DMS53 (cell line): ENCODE results near the gene ADAM12.
"Not testable (repeated sequence)": the region's sequence is repeated elsewhere in the genome, so short reads cannot be mapped to it uniquely, and the experiment has no call there.

Experiments used
- DNase-seq: peaks from one replicate; lab custom pipeline; 2025; lab: John Stamatoyannopoulos, UW

Gene ADAM12

GRCh38 chr10:126175641-126176262, 212.5 kb downstream of the ADAM12 start:
- DNase-seq = no peak

GRCh38 chr10:126172755-126173154, 215.5 kb downstream of the ADAM12 start:
- DNase-seq = not testable (repeated sequence)

- no peak for DNase-seq
Measured at GRCh38 chr10:126171555-126171954, 216.7 kb downstream of the ADAM12 start.

- no peak for DNase-seq
Measured at GRCh38 chr10:126170776-126171175, 217.5 kb downstream of the ADAM12 start.

- no peak for DNase-seq
Measured at GRCh38 chr10:126170371-126170770, 217.9 kb downstream of the ADAM12 start.

- no peak for DNase-seq
Measured at GRCh38 chr10:126169899-126170298, 218.4 kb downstream of the ADAM12 start.

- no peak for DNase-seq
Measured at GRCh38 chr10:126166797-126167196, 221.5 kb downstream of the ADAM12 start.

GRCh38 chr10:126165874-126166273, 222.4 kb downstream of the ADAM12 start:
- DNase-seq = no peak

- DNase-seq = no peak
Measured at GRCh38 chr10:126163506-126163905, 224.8 kb downstream of the ADAM12 start.

- DNase-seq = peak; percentile 10
Measured at GRCh38 chr10:126161691-126162090, 226.6 kb downstream of the ADAM12 start.

- peak; percentile 85 for DNase-seq
Measured at GRCh38 chr10:126160971-126161630, 227.2 kb downstream of the ADAM12 start.

- DNase-seq = no peak
Measured at GRCh38 chr10:126160571-126160970, 227.7 kb downstream of the ADAM12 start.

GRCh38 chr10:126158133-126158892, 230.0 kb downstream of the ADAM12 start:
- no peak for DNase-seq

GRCh38 chr10:126157189-126157588, 231.1 kb downstream of the ADAM12 start:
- DNase-seq = no peak

GRCh38 chr10:126156503-126156902, 231.8 kb downstream of the ADAM12 start:
- DNase-seq = no peak

GRCh38 chr10:126156012-126156411, 232.3 kb downstream of the ADAM12 start:
- DNase-seq = peak; percentile 93

GRCh38 chr10:126155528-126155927, 232.7 kb downstream of the ADAM12 start:
- peak; percentile 45 for DNase-seq

- no peak for DNase-seq
Measured at GRCh38 chr10:126153711-126154628, 234.3 kb downstream of the ADAM12 start.

GRCh38 chr10:126147866-126148587, 240.2 kb downstream of the ADAM12 start:
- peak; percentile 5 for DNase-seq

GRCh38 chr10:126146771-126147170, 241.5 kb downstream of the ADAM12 start:
- DNase-seq = no peak

GRCh38 chr10:126143117-126143516, 245.2 kb downstream of the ADAM12 start:
- no peak for DNase-seq
